A549 (cell line): ENCODE data around the gene TTLL9. TPM values are rescaled to one million over a fixed set of nuclear protein-coding genes. Genes with fewer than 3 reads are reported as not detected.

Source experiments
- ATAC-seq, 2 experiments: fragments of 200-7000 bp in 1 of 2; fragments of >200 bp in 1 of 2; cut with Nextera tagmentation in 1 of 2; cut with Tn5 transposase in 1 of 2; 3 replicates each; pipeline versions ENCODE4 v1.8.0 to v1.9.1; 2018 to 2020; ENCODE audit warnings: mild to moderate bottlenecking in 1 of 2, moderate library complexity in 1 of 2
- CTCF ChIA-PET: fragments of 300-600 bp; sonication (Branson Sonifier 250); formaldehyde crosslinking; extraction: SDS; loops from one replicate; lab custom pipeline; 2021; ENCODE audit warnings: antibody characterized with exemption, inconsistent platforms; lab: Yijun Ruan, JAX
- POLR2A ChIA-PET: fragments of 350-600 bp; formaldehyde crosslinking; extraction: SDS; loops from one replicate; lab custom pipeline; 2021; ENCODE audit warnings: antibody characterized with exemption, inconsistent platforms; lab: Yijun Ruan, JAX
- DNase-seq, 2 experiments: peaks; one replicate each; pipeline versions ENCODE4 v3.0.0 to v3.0.0-alpha.2; 2011 to 2016; ENCODE audit warnings: low read depth in 1 of 2, low spot score in 1 of 2
- FAIRE-seq: peaks from 2 replicates; lab custom pipeline; 2011; peaks lifted over from hg19 to GRCh38; lab: Jason Lieb, UNC
- H3K27ac ChIP-seq, 2 experiments: fragments of >200 bp; sonication (Bioruptor Twin); formaldehyde crosslinking; 3 replicates each; pipeline ENCODE4 v1.5.1; 2016 to 2017
- H3K4me1 ChIP-seq: fragments of >200 bp; sonication (Bioruptor Twin); formaldehyde crosslinking; 3 replicates; pipeline ENCODE4 v1.6.1; 2016
- H3K4me2 ChIP-seq: fragments of >200 bp; sonication (Bioruptor Twin); formaldehyde crosslinking; 3 replicates; pipeline ENCODE4 v1.6.1; 2016
- H3K4me3 ChIP-seq: fragments of >200 bp; sonication (Bioruptor Twin); formaldehyde crosslinking; 3 replicates; pipeline ENCODE4 v1.5.1; 2016
- H3K9me3 ChIP-seq: fragments of >200 bp; sonication (Bioruptor Twin); formaldehyde crosslinking; 3 replicates; pipeline ENCODE4 v1.6.1; 2016
- CBX2 ChIP-seq: fragments of 200-600 bp; sonication (generic); IDR thresholded peaks from 2 replicates; pipeline ENCODE4 v1.6.1; 2016; ENCODE audit warnings: low read depth, mild to moderate bottlenecking, borderline replicate concordance
- CTCF ChIP-seq: fragments of >200 bp; sonication (Bioruptor Twin); formaldehyde crosslinking; IDR thresholded peaks from 3 replicates; pipeline ENCODE4 v1.5.1; 2016
- EHMT2 ChIP-seq: fragments of 200-600 bp; sonication (generic); IDR thresholded peaks from 2 replicates; pipeline ENCODE4 v1.6.1; 2016; ENCODE audit warnings: antibody characterized with exemption, low read depth, mild to moderate bottlenecking, moderate library complexity
- FOSB ChIP-seq: fragments of 250-450 bp; sonication (Bioruptor Pico); IDR thresholded peaks from 2 replicates; pipeline ENCODE4 v1.5.0; 2020; ENCODE audit warnings: mild to moderate bottlenecking, moderate library complexity
- FOSL2 ChIP-seq, 2 experiments: fragments of 450-650 bp in 1 of 2; fragments of >200 bp in 1 of 2; sonication (Bioruptor Twin) in 1 of 2; formaldehyde crosslinking; IDR thresholded peaks; 2 replicates each; pipeline versions ENCODE4 v1.5.0 to v1.6.1; 2016 to 2020; ENCODE audit warnings: mild to moderate bottlenecking in 1 of 2, moderate library complexity in 1 of 2
- HEYL ChIP-seq: fragments of 250-450 bp; sonication (Bioruptor Pico); IDR thresholded peaks from 2 replicates; pipeline ENCODE4 v1.8.0; 2021; ENCODE audit warnings: mild to moderate bottlenecking, moderate library complexity
- HOXA7 ChIP-seq: fragments of 250-450 bp; sonication (Bioruptor Pico); IDR thresholded peaks from 2 replicates; pipeline ENCODE4 v1.5.0; 2020; ENCODE audit warnings: mild to moderate bottlenecking, moderate library complexity
- HOXB13 ChIP-seq: fragments of 250-450 bp; sonication (Bioruptor Pico); IDR thresholded peaks from 2 replicates; pipeline ENCODE4 v1.5.0; 2020; ENCODE audit warnings: low read depth, mild to moderate bottlenecking, moderate library complexity
- JUN ChIP-seq, 2 experiments: fragments of >200 bp; sonication (Bioruptor Twin); formaldehyde crosslinking; IDR thresholded peaks; 2 replicates in 1 of 2; 3 replicates in 1 of 2; pipeline ENCODE4 v1.6.1; 2016 to 2017
- KDM5A ChIP-seq: fragments of 200-600 bp; sonication (generic); IDR thresholded peaks from 2 replicates; pipeline ENCODE4 v1.6.1; 2016; ENCODE audit warnings: antibody characterized with exemption, mild to moderate bottlenecking
- MAFK ChIP-seq: fragments of 450-650 bp; IDR thresholded peaks from 2 replicates; pipeline ENCODE4 v1.6.1; 2014; ENCODE audit not compliant: partially characterized antibody
- MAZ ChIP-seq: fragments of 150-350 bp; IDR thresholded peaks from 2 replicates; pipeline ENCODE4 v1.6.1; 2014; ENCODE audit warnings: antibody characterized with exemption, low read depth, low read length, borderline replicate concordance
- PHF8 ChIP-seq: fragments of 200-600 bp; sonication (generic); IDR thresholded peaks from 2 replicates; pipeline ENCODE4 v1.6.1; 2016; ENCODE audit warnings: low read depth, mild to moderate bottlenecking, antibody characterized with exemption, moderate library complexity, borderline replicate concordance
- POLR2A ChIP-seq: IDR thresholded peaks from 2 replicates; pipeline ENCODE4 v1.6.1; 2012; ENCODE audit warnings: mild to moderate bottlenecking, low read length
- REST ChIP-seq: fragments of 200-600 bp; sonication (generic); IDR thresholded peaks from 2 replicates; pipeline ENCODE4 v1.6.1; 2016; ENCODE audit warnings: antibody characterized with exemption, mild to moderate bottlenecking, moderate library complexity
- SREBF2 ChIP-seq: fragments of 450-650 bp; IDR thresholded peaks from 2 replicates; pipeline ENCODE4 v1.6.1; 2014; ENCODE audit warnings: mild to moderate bottlenecking, moderate library complexity
- USF2 ChIP-seq: fragments of 450-650 bp; IDR thresholded peaks from 2 replicates; pipeline ENCODE4 v1.6.1; 2014; ENCODE audit warnings: antibody characterized with exemption
- ZC3H11A ChIP-seq: fragments of 450-650 bp; IDR thresholded peaks from 2 replicates; pipeline ENCODE4 v1.6.1; 2014; ENCODE audit warnings: antibody characterized with exemption, mild to moderate bottlenecking
- ZFP36 ChIP-seq: fragments of 450-650 bp; IDR thresholded peaks from 2 replicates; pipeline ENCODE4 v1.6.1; 2014; ENCODE audit warnings: borderline replicate concordance; ENCODE audit not compliant: partially characterized antibody
- ZNF302 ChIP-seq: fragments of 250-450 bp; sonication (Bioruptor Pico); IDR thresholded peaks from 2 replicates; pipeline ENCODE4 v1.9.0; 2021; ENCODE audit warnings: inconsistent platforms, mild to moderate bottlenecking, moderate library complexity
- ZSCAN20 ChIP-seq: fragments of 250-450 bp; sonication (Bioruptor Pico); IDR thresholded peaks from 2 replicates; pipeline ENCODE4 v1.8.0; 2022; ENCODE audit warnings: mild to moderate bottlenecking, moderate library complexity
- WGBS: methylation state at CpG from one replicate; pipeline ENCODE4 v1.1.6; 2017; ENCODE audit errors: missing lambda C conversion rate; 5-methylcytosine and 5-hydroxymethylcytosine counted together
- polyA plus RNA-seq, 4 experiments: library from polyadenylated mRNA; depleted of rRNA in 3 of 4; stranded (reverse); fragments of >200 nt; fragmentation: RNase III in 1 of 4; extraction: RNeasy Plus Mini Kit Qiagen cat#74134 plus additional on column Dnase treatment in 1 of 4; gene quantifications; 2 replicates in 3 of 4; 3 replicates in 1 of 4; pipeline ENCODE4 v1.2.3, GENCODE V29; 2011 to 2017

The TTLL9 gene
- polyA plus RNA-seq, 2 of the 4 experiments (the other 2 are of a cell fraction) = 0.06 to 0.15 TPM

- TF ChIP-seq KDM5A = no peak
Measured at GRCh38 chr20:31945785-31946184, 75.4 kb downstream of the TTLL9 start (continued).

- no peak overlapping the region for H3K4me2 ChIP-seq
- 95% methylated on average over 2 of the region's 2 CpGs for WGBS
- FAIRE-seq (no peak), ATAC-seq (no peak), DNase-seq (peak in 1 of 2 experiments; percentile 55)
- no peak overlapping the region for H3K27ac ChIP-seq
- ChIA-PET CTCF (interaction anchor here (1.0 to 12.2 kb wide), 7 partner anchors 47 to 143 kb away, joined by 3 to 173 read pairs (median 4); no protein-coding TSS in a partner anchor), POLR2A (no interaction called here)
- H3K4me3 ChIP-seq = no peak overlapping the region
- H3K9me3 ChIP-seq = peaks cover 9% of the 10 kb centered on the region
- TF ChIP-seq USF2 (peak; percentile 60; the same call in 1 of the 2 replicates), FOSL2 (IDR thresholded peaks at IDR 0.05) (no peak), FOSL2 (CRISPR knock-in tag; IDR thresholded peaks at IDR 0.05) (no peak)
- H3K4me1 ChIP-seq = peaks cover 8% of the 10 kb centered on the region; the same call in 2 of the 3 replicates
Measured at GRCh38 chr20:31948008-31948407, 77.6 kb downstream of the TTLL9 start.

- Histone ChIP-seq H3K4me2 (peak overlapping the region; percentile 100), H3K4me3 (peak overlapping the region; percentile 100)
- CTCF ChIA-PET = interaction anchor here (0.8 to 12.2 kb wide), 11 partner anchors 13 to 161 kb away, joined by 3 to 173 read pairs (median 8); partner anchors contain the start of genes MYLK2 and XKR7
- ATAC-seq (no peak), DNase-seq (no peak)
- TF ChIP-seq HOXB13 (no peak), MAZ (no peak), ZSCAN20 (no peak), HOXA7 (CRISPR knock-in tag) (no peak), EHMT2 (no peak), POLR2A (no peak), SREBF2 (no peak), HEYL (CRISPR knock-in tag) (no peak), CBX2 (no peak), FOSB (CRISPR knock-in tag) (no peak), CTCF (no peak), JUN (IDR thresholded peaks at IDR 0.05) (no peak), ZFP36 (no peak), ZNF302 (CRISPR knock-in tag) (no peak), MAFK (no peak), REST (no peak), PHF8 (no peak), ZC3H11A (no peak)
- TF ChIP-seq, all 56 proteins: peak for 0
- no peak for FAIRE-seq
- WGBS = 84% methylated on average over 9 of the region's 9 CpGs
- POLR2A ChIA-PET = no interaction called here
- Histone ChIP-seq H3K9me3 (peaks cover 9% of the 10 kb centered on the region), H3K27ac (no peak overlapping the region), H3K4me1 (peaks cover 8% of the 10 kb centered on the region; the same call in 2 of the 3 replicates)
Measured at GRCh38 chr20:31949877-31950646, 79.6 kb downstream of the TTLL9 start.
